HG03060 (cell line): Measurements from ENCODE around the gene MCTP2.
A peak's percentile ranks its signal among the peaks of the same experiment; 100 is the strongest.
"Not testable (repeated sequence)": the region's sequence is repeated elsewhere in the genome, so short reads cannot be mapped to it uniquely, and the experiment has no call there.

Experiments used
- ATAC-seq: cut with Tn5 transposase; IDR thresholded peaks from one replicate; pipeline ENCODE4 v1.9.1; 2021; ENCODE audit warnings: low read depth, moderate number of reproducible peaks; ENCODE audit not compliant: unreplicated experiment

MCTP2 gene

DNA sequence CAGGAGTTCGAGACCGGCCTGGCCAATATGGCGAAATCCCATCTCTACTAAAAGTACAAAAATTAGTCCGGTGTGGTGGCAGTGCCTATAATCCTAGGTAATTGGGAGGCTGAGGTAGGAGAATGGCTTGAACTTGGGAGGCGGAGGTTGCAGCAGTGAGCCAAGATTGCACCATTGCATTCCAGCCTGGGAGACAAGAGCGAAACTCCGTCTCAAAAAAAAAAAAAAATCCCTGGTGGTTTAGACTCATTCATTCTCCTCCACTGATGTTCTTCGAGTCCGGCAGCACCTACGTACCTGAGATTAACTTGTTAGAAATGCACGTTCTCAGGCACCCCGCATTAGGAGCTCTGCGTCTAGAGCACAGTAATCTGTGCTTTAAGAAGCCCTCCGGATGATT is 3.7 kb downstream of the MCTP2 start:
- no peak for ATAC-seq

DNA sequence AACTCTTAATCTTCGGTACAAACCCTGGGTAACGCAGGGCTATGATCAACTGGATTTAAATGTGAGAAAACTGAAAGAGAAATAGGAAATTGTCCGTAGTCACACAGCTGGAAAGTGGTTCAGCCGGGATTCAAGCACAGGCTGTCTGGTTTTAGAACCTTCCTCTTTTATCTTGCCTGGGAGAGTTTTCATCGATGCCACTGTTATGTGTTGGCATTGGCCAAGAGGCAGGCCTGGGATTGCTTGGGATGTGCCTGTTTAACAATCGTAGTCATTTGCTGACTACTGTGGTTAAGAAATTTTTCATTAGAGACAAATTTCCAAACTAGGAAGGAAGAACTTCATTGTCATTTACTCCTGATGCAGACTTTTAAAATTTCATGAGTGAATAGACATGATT is 4.3 kb downstream of the MCTP2 start:
- no peak for ATAC-seq

DNA sequence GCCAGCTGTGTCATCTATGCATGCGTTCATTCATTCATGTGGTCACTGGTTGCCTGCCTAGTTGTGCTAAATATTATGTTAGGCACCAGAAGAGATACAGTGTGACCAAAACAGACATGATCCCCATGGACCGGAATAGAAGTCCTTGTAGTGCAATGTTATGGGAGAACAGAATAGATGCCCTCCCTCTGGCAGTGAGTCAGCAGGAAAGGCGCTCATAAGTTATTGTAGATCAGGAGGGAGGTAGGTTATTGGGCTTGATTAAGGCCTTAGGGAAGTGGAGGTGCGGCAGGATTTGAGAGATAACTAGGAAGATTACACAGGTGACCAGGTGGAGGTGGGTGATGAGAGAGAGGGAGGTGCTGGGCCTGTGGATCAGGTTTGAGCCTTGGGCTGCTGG is 5.2 kb downstream of the MCTP2 start:
- no peak for ATAC-seq

DNA sequence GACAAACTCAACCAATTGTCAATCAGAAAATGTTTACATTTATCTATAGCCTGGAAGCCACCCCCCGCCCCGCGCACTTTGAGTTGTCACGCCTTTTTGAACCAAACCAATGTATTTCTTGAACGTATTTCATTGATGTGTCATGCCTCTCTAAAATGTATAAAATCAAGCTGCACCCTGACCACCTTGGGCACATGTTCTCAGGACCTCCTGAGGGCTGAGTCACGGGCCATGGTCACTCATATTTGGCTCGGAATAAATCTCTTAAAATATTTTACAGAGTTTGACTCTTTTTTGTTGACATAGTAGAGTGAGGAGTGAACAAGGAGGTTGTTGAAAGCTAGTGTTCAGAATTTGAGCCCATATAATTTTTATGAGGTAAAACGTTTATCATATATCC is 6.5 kb downstream of the MCTP2 start:
- ATAC-seq: no peak

DNA sequence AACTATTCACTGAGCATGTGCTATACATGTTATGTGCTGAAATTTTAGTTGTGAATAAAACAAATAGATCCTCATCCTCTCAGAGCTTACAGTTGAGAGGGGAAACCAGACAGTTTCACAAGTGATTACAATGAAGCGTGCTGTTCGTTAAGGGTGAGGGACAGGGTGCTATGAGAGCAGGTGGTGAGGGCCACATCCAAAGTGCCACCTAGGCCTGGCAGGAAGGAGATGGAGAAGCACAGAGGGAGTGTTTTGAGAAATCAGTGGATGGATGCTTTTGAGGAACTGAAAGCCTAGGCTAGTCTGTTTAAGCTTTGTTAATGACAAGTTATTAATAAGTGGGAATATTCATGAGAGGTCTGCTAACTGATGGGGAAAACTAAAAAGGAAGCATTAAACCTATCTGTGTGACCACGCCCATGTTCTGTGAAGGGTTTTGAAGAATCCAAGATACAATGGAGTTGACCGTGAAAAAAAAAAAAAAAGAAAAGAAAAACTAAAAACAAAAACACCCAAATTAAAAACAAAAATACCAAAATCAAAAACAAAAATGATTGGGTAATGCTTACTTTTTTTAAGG is 7.3 kb downstream of the MCTP2 start:
- ATAC-seq: peak; percentile 61

DNA sequence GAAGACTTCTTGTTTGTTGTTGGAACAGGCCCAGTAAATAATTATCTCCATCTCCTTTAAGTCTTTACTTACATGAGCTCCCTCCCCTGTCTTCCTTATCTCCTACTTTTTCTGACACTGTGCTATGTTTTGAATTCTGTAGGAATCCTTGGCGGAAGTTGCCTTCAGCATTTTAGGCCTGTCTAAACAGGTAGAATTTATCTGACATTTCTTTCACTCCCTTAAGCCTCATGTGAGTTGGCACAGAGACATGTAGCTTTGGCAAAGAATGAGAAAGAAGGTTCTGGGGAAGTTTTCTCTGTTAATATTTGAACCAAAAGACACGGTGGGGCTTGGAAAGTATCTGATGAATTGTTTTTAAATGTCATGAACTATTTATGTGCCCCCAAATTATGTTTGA is 8.1 kb downstream of the MCTP2 start:
- ATAC-seq: no peak

DNA sequence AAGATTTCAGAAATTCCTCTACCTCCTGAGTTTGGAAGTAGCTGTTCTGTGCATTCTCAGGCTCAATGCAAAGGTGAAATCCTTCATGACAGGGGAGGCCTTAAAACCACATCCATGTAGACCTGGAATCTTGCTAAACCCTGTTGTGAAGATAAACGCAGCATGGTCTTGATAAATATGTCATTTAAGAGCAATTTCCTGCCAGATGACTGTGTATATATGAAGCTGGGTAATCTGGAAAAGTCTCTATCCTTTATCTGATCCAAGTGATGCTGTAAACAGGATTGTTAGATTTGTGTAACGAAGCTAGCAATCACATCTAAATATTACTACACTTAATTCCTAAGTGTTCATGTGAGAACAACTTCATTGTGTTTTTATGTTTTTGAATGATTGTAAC is 9.1 kb downstream of the MCTP2 start:
- ATAC-seq: no peak

DNA sequence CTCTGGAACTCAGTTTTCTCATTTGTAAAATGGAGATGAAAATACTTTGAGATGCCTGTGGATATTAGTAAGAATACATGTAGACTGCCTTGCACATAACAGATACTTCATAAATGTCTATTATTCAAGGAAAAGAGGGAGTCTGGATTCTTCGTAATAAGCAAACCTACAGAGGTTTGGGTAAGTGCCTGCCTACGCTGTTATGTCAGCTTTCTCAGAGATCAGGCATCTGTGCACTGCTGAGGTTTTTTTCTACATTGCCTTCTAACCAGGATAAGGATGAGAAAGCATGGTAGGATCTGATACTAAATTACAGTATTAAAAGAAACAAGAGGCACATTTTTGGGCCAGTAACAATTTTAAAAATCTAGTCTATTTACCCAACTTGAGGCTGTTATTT is 10.9 kb downstream of the MCTP2 start:
- ATAC-seq: no peak

DNA sequence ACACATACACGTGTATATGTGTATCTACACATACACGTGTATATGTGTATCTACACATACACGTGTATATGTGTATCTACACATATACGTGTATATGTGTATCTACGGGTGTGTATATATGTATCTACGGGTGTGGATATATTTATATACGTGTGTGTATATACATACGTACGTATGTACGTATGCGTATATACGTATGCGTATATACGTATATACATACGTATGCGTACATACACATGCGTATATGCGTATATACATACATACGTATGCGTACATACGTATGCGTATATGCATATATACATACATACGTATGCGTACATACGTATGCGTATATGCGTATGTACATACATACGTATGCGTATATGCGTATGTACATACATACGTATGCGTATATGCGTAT is 11.6 kb downstream of the MCTP2 start:
- ATAC-seq: not testable (repeated sequence)

DNA sequence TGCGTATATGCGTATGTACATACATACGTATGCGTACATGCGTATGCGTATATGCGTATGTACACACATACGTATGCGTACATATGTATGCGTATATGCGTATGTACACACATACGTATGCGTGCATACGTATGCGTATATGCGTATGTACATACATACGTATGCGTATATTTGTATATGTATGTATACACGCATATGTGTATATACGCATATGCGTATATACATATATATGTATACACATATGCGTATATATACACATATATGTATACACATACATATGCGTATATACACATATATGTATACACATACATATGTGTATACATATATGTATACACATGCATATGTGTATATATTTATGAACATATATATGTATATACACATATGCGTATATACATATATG is 12.1 kb downstream of the MCTP2 start:
- no peak for ATAC-seq

DNA sequence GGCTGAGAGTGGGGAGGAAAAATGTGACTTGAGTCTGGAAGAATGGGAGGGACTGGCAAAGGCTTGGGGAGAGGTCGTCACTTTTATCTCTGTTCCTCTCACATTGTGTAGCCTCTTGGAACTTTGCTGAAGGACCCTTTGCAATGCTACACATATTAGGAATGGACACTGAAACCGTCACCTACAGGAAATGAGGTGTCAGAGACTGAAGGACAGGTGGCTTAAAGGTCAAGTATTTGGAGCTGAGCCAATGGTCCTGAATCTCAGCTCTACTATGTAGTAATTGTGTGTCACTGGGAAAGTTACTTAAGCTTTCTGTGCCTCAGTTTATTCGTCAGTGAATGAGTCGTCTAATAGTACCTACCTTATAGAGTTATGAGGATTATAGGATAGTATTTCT is 14.7 kb downstream of the MCTP2 start:
- no peak for ATAC-seq

DNA sequence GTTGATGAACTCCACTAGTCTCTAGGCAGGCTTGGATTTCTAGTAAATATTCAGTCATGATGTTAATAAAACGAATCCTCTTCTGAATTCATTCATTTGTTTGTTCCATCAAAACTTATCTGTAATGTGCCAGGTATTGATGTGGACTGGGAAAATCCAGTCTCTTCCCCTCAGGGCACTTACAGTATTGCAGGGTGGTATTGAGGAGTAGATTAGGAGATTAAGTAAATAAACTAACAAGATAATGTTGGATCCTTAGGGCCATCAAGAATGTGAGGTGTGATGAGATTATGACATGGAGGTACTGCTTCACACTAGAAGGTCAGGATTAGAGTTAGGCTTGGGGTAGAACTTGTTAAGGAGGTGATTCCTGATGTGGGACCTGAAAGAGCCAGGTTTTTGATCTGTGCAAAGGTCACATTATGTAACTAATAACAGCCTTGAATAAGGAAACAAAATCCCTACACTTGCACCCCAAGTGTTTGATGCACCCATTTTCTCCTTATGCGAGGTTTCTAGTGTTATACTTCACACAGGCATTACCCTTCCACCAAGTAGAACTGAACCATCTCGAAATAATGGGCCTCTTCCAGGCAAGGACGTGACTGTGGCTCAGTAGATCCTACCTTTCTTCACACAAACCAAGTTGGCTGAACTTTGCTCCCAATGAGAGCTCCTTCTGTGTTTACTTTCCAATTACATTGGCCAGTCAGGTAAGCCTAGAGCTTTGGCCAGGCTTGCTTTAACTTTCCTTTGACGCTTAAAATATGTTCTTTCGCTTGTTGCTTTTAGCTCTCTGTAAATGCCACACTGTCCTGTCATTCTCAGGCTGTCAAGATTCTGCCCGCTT is 16.7 kb downstream of the MCTP2 start:
- ATAC-seq: no peak

DNA sequence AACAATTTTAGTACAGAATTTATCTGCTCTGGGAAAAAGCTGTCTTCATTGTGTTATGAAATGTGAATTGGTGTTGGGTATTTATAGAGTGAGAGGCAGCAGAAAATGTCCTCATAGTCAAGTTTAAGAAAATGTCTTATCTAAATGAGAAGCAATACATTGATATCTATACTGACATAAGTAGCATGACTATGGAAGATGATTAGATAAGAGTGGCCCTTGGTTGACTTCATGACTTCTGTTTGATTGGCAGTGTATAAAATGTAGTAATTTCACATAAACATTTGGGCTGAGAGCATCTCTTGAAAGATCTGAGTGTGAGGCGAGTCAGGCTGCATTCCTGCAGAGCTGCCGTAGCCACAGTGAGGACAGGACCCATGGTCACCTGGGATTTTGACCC is 19.4 kb downstream of the MCTP2 start:
- ATAC-seq: no peak

DNA sequence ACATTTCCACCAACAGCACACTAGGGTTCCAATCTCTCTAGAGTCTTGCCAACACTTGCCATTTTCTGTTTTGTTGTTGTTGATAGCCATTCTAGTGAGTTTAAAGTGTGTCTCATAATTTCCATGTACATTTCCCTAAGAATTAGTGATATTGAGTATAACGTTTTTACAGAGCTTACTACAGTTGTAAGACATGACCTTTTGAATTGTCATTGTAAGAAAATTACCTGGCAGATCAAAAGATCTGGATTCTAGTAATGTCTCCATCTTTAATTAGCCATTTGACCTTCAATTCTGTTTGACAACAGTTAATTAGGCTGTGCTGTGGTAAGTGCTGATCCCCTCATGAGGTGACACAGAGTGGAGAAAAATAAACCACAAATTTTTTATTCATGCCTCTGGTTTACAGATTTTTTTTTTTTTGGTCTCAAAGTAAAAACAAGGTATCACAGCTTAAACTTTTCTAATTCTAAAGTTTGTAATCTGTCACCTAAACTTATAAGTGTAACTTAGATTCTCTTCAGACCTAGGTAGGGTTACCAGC is 20.9 kb downstream of the MCTP2 start:
- ATAC-seq: no peak

DNA sequence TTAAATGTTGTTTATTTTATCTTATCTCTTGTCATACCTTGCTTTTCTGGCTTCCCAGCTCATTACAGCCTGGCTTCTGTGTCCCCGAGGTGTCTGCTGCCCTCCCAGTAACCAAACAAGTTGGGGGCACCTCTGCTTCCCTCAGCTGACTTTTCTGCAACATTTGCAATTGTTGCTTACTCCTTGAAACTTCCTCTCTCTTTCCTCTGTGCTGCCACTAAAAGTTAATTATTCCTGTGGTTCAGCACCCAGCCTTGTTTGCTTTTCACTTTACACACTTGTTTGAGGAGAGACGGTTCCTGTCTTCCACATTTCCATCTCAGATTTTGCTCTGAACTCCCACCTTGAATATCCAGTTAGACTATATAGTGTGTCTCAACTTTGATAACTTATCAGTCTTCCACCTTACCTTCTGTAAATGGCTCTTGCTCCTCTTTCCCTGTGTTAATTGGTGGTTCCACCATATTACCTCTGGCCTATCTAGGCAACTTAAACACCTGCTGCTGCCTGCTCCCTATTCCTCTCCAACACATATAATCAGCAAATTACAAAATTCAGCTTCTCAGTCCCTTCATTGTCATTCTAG is 21.6 kb downstream of the MCTP2 start:
- no peak for ATAC-seq

DNA sequence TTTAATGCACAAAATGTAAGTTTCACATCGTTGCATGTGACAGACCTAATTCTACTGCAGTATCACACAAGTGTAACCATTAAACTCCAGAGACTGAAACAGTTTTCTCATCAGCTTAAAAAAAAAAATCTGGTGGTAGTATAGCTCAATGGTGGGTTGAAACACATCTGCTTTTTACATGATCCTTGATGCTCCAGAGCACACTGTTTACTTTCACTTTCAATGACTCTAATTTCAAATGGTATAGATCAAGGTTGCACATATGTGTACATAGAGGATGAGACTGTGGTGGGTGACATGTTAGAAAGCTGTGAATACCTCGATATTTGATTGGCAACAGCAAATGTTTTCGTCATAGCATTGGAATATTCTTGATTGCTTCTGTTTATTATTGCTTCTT is 22.4 kb downstream of the MCTP2 start:
- peak; percentile 38 for ATAC-seq

DNA sequence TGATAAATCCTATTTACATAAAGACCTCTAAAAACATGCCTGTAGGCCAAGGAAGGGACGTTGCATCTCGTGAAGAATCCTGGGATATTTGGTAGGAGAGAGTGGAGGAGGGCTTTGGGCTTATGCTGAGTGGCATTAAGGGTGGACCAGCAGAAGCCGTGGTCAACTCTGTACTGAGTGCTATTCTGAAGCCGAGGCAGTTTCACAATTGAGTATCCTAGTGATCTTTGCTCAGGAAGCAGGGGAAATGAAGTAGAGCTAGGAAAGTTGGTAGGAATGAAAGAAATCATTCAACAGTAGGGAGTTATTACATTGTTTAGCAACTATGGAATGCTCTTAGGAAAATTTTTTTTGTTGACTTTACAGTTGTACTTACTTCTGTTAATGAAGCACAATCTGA is 24.2 kb downstream of the MCTP2 start:
- no peak for ATAC-seq

DNA sequence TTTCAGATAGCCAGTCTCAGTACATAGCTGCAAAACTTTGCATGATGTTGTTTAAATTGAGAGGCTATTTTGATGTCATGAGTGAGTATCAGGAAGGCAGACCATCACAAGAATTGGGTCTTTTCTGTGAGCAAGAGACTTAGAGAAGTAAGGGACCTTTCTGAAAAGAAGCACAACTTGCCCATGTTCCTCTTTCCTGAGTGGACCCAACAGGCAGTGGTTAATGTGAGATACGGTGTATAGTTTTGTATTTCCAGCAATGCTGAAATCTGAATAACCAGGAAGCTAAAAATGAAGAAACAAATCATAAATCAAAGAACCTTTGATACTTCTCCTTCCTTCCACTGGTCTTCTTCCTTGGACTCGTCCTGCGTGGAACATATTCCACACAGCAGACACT is 25.1 kb downstream of the MCTP2 start:
- ATAC-seq: no peak

DNA sequence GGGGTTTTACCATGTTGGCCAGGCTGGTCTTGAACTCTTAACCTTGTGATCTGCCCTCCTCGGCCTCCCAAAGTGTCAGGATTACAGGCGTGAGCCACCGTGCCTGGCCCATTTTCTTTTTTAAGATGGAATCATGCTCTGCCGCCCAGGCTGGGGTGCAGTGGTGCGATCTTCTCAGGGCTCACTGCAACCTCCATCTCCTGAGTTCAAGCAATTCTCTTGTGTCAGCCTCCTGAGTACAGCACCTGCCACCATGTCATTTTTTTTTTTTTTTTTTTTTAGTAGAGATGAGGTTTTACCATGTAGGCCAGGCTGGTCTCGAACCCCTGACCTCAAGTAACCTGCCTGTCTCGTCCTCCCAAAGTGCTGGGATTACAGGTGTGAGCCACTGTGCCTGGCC is 26.4 kb downstream of the MCTP2 start:
- not testable (repeated sequence) for ATAC-seq

DNA sequence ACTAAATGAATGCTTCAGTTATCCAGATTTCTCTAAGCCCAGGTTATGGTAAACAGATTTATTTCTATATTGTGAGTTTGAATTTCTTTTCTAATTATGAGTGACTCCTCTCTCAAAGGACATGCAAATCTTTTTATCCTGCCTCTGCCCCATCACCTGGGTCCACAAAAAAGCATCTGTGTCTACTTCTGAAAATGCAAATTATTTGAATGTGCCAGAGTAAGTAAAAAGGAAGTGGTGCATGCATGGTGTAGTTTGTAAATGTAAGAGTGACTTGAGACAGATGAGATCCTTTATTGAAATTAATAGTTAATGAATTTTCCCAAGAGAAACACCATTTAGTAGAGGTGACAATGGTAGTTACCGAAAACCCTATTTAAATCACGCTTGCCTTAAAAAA is 26.9 kb downstream of the MCTP2 start:
- peak; percentile 37 for ATAC-seq

DNA sequence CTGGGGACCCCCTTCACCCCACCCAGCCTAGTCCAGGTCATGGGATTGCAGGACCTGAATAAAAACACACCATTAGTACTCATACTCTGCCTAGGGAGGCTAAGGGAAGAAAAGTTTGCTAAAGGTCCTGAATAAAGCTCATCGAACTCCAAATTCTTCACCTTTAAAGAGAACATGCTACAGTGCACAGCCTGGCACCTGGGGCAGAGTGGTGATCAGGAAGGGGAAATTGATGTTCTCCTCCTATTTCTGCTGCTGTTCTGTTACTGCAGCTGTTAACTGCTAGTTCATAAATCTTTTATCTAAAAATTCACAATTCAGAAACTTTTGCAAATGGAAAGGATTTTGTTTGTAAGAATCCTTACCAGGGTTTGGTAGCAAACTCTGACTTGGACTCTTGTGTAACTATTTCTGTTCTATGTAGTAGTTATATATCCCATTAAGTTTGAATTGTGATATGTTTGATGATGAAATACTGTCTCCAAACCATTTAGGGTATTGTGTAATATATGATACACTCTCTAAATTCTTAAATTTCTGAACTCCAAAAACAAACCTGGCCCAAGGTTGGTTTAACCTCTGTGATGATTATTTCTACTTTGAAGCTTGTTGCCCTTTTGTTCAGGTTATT is 27.9 kb downstream of the MCTP2 start:
- no peak for ATAC-seq
